ENCODE data around the gene RALB.
A peak's percentile ranks its signal among the peaks of the same experiment; 100 is the strongest.
"Not testable (repeated sequence)": the region's sequence is repeated elsewhere in the genome, so short reads cannot be mapped to it uniquely, and the experiment has no call there.

RALB gene

DNA sequence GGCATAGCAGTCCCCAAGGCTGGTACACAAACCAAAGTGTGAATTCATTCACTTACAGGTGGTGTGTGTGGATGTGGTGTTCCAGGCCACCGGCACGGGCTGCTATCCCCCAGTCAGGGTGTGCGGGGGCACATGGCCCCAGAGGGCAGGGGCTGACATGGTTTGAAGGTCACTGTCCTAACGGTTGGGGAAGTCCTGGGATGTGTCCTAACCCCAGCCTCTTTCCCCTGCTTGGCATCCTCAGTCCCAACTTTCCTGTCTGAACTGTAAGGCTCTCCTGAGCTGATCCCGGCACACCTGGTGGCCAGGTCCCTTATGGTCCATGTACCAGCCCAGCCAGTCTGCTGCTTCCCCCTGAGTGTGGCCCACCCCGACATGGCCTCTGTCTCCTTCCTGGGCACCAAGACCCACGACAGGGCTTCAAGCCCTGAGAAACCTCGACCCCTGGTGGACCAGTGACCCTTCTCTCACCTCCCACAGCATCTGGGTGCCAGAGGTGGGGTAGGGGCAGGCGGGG is 27.0 kb upstream of the RALB start:
- DNase-seq, result no peak

DNA sequence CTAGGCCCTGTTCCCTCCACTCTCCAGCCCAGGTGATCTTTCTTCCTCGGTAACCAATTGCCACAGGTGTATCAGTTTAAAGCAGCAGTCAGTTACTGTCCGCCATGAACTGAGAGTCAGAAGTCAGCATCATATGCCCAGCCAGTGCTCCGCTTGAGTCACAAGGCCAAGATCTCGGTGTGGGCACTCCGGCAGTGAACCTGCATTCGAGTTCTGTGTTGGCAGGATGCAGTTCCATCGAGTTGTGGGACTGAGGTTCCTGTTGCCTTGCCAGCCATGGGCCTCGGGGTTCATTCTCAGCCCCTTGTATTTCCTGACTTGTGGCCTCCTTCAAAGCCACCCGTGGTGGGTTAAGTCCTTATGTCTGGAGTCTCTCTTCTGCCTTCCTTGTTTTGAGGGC is 26.3 kb upstream of the RALB start:
- no peak for DNase-seq

DNA sequence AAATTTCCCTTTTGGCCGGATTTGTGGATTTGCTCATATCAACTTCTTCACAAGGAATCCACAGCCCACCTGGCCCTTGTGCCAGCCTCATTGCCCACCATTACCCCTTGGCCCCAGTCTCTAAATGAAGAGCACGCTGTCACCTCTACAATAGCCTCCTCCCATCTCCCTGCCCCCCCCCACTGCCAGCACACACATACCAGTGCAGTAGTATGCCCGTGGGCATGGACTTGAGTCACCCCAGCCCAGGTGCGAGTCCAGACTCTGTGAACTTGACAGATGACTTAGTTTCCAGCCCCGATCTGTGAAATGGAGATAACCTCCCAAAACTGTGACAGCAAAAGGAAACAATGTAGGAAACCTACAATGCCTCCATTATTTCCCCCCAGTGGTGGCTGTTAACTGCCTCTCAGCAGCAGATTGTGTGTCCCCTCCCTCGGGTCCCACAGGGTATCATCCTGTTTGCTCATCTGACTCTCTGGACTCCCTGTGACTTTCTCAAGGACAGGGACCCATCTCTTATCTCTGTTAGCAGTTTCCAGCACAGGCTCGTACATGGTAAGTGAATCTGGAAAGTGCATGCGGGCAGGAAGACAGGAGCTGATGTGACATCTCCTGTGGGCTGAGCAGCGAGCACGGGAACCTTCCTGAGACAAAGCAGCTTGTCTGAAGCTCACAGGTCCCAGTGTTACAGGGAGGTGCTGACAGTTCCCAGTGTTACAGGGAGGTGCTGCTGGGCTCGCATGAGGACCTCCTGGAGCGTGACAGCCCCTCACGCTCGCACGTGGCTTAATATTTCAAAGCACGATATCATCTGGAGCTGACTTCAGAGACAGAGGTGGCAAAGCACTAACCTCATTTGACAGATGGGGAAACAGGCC is 25.3 kb upstream of the RALB start:
- DNase-seq, result peak; percentile 19

GRCh38 chr2:120228503-120228902 is 24.1 kb upstream of the RALB start:
- no peak for DNase-seq

DNA sequence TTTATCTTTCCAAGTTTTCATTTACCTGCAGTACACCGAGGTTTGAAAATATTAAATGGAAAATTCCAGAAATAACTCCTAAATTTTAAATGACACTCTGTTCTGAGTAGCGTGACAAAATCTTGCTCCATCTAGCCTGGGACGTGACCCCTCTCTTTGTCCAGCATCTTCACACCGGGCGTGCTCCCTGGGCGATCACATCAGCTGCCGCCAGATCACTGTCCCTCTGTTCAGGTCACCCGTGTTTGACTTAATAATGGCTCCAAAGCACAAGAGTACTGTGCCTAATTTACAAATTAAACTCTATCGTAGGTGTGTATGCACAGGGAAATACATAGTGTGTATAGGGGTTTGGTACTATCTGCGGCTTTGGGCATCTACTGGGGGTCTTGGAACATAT is 23.3 kb upstream of the RALB start:
- no peak for DNase-seq

DNA sequence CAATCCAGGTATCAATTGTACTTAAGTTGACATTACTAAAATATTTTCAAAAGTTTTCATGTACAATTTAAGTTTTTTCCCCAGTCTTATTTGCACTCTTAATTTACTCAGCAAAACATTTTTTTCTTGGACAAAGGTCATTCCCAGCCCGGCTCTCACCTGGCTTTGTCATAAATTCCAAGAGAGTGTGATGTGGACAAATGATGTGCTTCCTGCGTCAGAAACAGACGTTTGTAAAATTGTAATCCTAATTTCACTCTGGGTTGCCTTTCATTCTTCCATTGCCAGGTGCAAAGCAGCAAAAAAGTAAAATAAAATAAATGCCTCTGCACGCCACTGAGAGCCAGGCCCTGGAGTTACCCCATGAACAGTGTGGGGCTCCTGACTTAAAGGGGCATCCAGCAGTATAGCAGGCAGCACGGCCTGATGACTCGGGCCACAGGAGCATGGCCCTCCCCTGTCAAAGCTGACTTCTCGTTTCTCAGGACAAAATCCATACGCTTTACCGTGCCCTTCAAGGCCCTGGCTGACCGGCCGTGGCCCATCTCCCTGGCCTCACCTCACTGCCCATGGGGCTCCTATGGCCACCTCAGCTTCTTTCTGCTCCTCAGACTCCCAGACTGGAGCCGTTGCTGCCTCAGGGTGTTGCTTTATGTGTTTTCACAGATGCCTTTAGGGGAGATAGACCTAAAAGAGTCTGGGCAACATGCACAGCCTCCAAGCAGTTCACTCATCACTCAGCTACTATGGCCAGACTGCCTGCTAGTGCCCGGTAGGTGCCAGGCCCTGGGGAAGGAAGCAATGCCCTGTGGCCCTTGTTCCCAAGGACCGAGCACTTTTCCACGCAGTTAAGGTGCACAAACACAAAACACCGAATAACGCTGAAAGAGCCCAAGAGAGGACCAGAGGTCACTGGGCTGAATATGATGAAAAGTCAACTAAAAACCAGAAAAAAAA is 21.9 kb upstream of the RALB start:
- DNase-seq, result no peak

DNA sequence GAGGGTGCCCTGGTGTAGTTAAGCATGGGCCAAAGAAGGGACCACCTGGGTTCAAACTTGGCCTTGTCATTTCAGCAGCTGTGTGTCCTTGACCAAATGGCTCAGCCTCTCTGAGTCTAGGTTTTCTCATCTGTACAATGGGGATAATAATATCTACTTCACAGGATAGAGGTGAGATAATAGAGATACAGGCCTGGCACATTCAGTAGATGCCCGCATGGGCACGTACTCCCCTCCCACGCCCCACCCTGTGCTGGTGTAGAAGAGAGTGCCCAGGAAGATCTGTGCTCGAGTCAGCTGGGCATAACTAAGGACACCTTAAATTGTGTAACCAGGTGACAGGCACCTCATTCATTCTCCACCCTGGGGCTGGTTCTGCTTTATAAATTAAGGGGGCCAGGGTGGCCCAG is 21.1 kb upstream of the RALB start:
- DNase-seq, result peak; percentile 63

GRCh38 chr2:120231974-120232635 is 20.5 kb upstream of the RALB start:
- DNase-seq, result peak; percentile 76

- no peak for DNase-seq
These were observed 19.4 kb upstream of the RALB start for GRCh38 chr2:120233292-120233691.

GRCh38 chr2:120235158-120235557 is 17.5 kb upstream of the RALB start:
- not testable (repeated sequence) for DNase-seq

DNA sequence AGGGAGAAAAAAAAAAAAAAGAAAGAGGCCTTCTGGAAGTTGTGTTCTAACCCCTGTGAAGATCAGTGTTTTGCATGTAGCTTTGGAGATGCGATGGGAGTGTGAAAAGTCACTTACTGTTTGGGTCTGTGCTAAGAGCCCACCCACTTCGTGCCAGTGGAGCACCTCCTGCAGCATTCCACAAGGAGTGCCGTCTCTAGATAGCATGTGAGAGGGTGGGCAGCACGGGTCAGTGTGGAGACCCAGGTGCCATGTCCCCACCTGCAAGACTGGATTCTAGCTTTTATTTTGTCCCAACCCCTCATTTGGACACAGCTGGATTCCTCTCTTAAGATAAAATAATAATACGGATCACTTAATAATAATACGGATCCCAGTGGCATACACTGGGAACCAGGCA is 17.0 kb upstream of the RALB start:
- no peak for DNase-seq

DNA sequence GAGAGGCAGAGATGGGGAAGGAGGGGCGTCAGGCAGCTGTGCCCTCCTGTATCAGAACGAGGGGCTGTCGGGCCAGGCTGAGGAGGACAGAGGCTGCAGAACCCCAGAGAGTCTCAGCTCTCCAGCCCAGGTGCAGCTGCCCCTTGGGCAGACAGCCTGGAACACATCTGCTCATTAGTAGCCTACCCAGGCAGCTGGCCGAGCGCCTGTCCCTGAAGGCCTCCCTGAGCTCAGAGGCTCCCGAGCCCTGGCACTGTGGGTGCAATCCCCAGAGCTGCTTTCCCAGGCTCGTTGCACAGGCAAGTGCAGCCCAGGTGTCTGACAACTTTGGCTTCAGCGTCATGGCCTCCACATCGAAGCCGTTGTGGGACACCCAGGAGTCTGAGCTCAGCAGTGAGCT is 16.3 kb upstream of the RALB start:
- DNase-seq, result no peak

GRCh38 chr2:120236791-120237190 is 15.9 kb upstream of the RALB start:
- no peak for DNase-seq

DNA sequence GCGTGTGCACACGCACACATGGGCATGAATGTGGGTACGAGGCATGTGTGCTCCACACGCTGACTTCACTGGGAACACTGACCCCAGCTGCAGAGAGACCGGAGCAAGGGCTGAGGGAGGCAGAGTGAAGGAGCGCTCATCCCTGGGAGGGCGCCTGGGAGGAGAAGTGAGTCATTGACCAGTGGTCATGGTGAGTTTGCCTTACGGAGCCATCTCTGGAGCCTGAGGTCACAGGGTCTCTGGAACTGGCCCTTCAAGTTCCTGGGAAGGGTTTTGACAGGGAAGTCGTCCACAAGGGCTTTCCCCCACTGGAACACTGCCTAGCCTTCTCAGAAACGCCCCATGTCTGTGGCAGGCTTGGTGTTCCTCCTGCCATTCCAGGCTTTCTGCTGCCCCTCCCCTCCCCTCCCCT is 15.2 kb upstream of the RALB start:
- no peak for DNase-seq

DNA sequence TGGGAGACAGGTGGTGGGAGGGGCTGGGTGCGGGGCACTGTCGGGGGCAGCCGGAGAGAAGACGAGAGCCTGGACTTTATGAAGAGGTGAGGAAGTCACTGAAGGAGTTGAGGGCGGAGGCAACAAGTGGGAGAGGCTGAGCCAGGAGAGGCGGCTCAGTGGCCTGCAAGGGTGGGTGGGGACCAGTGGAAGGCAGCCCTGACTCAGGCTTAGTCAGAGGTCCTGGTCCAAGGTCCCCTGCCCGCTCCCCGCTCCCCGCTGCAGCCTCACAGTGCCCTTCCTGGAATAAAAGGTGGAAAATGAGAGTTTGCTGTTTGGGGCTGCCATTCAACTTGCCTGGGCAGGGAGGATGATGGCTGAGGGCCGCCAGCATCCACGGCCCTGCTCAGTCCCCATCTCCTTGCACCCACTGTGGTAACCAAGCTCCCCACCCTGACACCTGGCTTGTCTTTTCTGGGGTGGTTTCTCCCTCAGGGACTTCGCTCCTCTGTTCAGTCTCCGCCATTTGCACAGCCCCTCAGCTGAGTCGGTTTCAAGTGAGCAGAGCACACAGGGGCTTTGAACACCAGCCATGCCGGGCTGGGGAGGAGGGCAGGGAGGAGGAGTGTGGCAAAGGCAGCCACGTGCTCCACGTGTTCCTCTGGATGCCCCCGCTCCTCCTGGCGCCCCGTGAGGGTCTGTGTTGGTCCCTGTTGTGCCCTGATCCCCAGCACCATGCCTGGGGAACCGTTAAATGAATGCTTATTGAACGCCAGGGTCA is 13.7 kb upstream of the RALB start:
- DNase-seq, result no peak

DNA sequence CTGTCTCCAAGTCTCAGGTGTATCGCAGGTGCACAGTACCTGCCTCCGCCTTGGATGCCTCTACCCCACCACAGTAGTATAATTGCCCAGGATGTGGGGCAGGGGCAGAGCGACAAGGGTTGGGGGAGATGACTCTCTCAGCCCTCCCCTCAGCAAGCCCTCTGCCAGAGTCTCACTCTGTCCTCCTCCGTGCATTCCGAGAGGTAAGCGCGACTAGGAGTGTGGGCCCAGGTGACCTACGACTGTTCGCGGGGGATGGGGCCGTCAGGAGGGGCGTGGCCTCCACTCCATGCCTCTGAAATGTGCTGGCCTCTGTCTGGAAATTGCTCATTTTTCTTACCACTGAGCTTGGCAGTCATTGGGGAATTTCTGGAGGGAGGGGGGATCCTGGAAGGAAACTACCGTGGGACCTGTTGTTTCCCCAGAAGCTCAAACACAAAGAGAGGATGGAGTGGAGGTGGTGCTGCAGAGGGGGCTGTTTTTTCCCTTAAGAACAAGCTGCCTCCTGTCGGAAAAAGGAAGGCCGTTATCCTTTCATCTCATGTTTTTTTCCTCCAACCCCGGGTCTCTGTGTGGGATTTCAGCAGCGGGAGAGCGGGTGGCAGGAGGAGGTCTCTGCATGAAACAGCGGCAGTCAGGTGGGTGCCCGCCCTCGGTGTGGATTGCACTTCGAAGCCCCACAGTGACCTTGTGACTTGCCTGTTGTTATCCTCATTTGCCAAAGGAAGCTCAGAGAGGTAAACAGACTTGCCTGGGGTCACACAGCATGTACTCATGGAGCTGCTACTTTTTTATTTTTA is 13.0 kb upstream of the RALB start:
- DNase-seq, result no peak

DNA sequence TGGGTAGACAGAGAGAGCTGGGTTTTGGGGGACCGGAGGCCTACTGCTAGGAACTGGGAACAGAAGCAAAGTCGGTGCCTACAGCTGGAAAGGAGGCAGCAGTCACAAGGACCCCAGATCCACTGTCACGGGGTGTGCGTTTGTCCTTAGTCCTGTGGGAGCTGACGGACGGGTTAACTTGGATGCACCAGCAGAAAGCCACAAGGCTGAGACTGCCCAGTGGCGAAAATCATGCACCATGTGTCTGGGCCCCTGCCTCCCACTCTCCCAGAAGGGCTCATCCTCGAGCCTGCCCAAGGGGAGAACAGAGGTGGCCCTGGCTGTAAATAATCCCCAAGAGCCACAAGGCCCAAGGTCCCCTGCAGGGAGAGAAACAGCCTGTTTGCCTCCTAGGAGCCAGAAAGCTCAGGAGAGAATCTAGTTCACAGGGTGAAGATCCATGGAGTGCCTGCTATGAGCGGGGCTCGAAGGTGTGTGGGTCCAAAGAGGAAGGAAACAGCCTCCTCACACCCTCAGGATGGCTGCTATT is 11.7 kb upstream of the RALB start:
- DNase-seq, result no peak

DNA sequence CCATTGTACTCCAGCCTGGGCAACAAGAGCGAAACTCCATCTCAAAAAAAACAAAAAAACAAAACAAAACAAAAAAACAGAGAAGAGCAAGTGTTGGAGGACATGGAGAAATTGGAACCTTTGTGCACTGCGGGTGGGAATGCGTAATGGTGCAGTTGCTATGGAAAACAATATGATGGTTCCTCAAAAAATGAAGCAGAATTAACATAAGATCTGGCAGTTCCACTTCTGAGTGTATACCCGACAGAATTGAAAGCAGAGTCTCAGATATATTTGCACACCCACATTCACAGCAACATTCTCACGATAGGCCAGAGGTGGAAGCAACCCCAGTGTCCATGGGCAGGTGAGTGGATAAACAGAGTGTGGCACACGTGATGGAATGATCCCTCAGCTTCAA is 11.0 kb upstream of the RALB start:
- no peak for DNase-seq

DNA sequence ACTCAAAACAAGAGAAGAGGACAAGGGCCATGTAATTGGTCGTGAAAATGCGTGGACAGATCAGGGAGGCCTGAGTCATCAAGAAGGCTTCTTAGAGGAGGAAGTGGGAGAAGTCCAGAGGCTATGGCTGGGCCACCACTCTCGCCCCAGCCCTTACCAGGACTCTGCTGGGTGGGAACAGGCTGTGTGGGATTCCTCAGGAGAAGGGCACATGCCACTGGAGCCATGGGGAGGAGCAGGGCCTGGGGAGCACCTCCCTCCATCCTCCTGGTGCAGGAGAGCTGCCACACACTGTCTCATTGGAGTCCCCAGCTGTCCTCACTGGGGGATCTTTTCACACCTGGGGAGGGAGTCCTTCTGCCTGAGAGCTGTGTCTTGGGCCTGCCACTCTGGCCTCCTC is 9.4 kb upstream of the RALB start:
- no peak for DNase-seq

- no peak for DNase-seq
These were observed 8.6 kb upstream of the RALB start for GRCh38 chr2:120243875-120244553.

Data from activated naive CD4-positive, alpha-beta T cell treated with Interleukin-2 at 50 U/mL for 16 hours (primary cell).